ENCODE data around the gene SLC35D3. TPM values are rescaled to one million over a fixed set of nuclear protein-coding genes. Genes with fewer than 3 reads are reported as not detected.

SLC35D3 gene
- total RNA-seq, 4 donors from 2014 or later = not detected

DNA sequence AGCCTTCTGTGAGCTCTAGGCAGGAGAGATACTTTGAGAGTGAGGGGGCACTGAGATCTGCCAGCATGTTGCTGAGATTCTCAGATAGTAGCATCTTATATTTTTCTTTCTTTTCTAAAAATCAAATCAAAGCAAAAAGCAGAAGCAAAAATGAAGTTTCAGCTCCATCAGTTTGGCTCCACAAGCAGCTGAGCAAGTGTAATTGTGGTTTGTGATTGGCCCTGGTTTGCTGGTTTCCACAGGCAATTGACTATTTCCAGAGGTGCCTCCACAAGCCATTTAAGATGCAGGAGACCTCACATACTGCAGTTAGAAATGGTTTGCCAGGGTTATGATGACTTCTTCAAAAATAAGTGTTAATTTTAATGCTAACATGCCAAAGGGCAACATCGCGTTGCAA lies 4.3 kb downstream of the SLC35D3 start:
- TF ChIP-seq, protein P1, sequence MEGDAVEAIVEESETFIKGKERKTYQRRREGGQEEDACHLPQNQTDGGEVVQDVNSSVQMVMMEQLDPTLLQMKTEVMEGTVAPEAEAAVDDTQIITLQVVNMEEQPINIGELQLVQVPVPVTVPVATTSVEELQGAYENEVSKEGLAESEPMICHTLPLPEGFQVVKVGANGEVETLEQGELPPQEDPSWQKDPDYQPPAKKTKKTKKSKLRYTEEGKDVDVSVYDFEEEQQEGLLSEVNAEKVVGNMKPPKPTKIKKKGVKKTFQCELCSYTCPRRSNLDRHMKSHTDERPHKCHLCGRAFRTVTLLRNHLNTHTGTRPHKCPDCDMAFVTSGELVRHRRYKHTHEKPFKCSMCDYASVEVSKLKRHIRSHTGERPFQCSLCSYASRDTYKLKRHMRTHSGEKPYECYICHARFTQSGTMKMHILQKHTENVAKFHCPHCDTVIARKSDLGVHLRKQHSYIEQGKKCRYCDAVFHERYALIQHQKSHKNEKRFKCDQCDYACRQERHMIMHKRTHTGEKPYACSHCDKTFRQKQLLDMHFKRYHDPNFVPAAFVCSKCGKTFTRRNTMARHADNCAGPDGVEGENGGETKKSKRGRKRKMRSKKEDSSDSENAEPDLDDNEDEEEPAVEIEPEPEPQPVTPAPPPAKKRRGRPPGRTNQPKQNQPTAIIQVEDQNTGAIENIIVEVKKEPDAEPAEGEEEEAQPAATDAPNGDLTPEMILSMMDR (IDR thresholded peaks at IDR 0.05; ENCODE audit: low read depth) = no peak

DNA sequence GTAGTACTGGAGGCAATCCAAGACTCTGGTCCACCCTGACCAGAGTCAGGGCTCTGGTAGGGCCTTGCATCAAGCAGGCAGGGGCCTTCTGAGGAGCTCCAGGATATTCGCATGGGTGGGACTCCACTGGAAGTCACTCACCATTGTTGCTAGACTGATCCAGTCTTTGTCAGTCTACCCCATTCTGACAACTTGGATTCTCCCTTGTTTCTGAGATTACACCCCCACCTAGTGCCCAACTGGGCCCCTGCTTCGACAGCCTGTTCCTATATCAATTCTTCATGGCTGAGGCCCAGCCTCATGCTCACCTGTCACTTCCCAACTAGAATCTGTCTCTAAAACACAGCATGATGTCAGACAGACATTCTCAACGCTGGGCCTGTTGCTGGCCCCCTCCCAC lies 5.2 kb downstream of the SLC35D3 start:
- TF ChIP-seq, protein P1 (IDR thresholded peaks at IDR 0.05; ENCODE audit: low read depth) = no peak

DNA sequence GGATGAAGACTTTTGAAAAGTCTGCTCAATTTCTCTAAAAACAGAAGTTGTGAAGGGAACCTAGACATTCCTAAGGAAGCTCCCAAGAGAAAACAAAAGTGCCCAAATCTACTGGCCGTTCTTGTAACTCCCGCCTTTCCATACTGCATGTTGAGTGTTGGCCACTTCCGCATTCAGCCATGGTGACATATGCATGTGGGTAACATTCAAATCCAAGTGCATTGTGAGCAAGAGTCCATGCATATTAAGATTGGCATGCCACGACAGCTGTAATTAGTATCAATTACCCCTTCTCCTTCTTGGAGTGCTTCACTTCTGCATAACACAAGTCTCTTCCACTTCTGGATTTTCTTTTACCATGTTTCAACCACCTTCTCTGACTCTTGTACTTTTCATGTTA lies 8.4 kb downstream of the SLC35D3 start:
- TF ChIP-seq, protein P1 (IDR thresholded peaks at IDR 0.05; ENCODE audit: low read depth) = no peak

DNA sequence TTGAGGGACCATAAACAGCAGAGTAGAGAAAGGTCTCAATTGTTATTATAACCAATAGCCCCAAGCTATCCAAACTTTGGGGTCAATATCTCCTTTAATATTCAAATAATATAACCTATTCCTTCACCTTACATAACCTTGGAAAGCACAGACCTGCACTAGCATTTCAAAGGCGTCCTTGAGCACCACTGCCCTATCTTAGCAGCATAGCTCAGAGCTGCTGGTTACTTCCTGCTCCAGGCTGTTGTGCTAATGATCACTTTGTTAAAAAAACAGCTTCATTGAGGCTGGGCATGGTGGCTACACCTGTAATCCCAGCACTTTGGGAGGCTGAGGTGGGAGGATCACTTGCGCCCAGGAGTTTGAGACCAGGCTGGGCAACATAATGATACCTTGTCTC lies 10.5 kb downstream of the SLC35D3 start:
- TF ChIP-seq, protein P1 (IDR thresholded peaks at IDR 0.05; ENCODE audit: low read depth) = no peak

DNA sequence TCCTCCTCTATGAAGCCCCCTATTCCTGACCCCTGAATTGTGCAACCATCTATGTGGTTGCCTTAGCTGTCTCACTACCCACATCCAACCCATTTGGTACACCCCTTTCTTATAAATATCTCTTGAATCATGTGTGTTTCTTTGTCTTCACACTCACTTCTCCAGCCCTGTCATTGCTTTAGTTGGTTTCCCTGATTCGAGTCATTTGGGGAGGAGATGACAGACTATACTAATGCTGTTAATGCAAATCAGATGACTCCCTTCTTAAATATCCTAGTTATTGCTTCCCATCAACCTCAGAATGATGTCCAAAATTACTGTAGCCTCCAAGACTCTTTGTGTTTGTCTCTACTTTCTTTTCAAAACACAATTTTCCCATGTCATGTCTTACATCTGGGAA lies 23.0 kb downstream of the SLC35D3 start:
- TF ChIP-seq, protein P1 (IDR thresholded peaks at IDR 0.05; ENCODE audit: low read depth) = no peak

DNA sequence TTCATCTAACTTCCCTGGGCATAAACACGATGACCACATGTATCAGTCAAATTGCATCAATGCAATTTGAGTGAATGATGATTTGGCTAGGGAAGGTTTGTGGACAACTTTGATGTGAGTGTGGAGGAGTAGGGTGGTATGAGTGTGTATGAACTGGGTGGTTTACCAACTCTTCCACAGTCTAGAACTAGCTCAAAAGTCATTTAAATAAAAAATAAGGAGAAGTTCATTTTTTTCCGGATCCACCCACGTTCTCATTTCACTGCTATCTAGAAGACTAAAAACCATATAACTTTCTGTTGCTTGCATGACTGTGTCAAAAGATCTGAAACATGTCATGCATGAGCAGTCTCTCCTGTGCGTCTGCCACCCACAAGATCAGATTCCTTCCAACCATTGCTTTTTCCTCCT lies 23.6 kb downstream of the SLC35D3 start:
- TF ChIP-seq, protein P1 (IDR thresholded peaks at IDR 0.05; ENCODE audit: low read depth) = no peak

DNA sequence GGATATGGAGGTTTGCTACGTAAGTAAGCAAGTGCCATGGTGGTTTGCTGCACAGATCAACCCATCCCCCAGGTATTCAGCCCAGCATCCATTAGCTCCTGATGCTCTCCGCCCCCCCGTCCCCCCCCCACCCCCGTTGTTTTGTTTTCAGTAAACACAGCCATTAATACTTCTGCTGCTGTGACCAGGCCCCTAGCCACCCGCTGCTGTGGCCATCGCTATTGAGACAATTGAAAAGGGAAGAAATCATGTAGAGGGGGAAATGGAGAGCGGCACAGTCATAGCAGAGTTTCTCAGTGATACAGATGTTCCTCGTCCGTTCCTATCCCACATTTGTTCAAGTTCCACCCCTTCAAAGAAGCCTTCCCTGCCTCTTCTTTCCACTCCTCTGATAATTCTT lies 24.9 kb downstream of the SLC35D3 start:
- TF ChIP-seq, protein P1 (IDR thresholded peaks at IDR 0.05; ENCODE audit: low read depth) = no peak

Data from subcutaneous adipose tissue (tissue), 4 donors.